Cardiac fibroblast (primary cell): Measurements from ENCODE around the gene TRIM69.
"Not testable (repeated sequence)": the region's sequence is repeated elsewhere in the genome, so short reads cannot be mapped to it uniquely, and the experiment has no call there.

ENCODE experiments used
- DNase-seq, 2 donors: peaks; one replicate each; pipeline versions ENCODE4 v3.0.0 to v3.0.0-alpha.2; 2010; ENCODE audit warnings: low read depth in 2 of 2
- H3K4me3 ChIP-seq, 2 donors: replicated peaks in 1 of 2; 1 replicate in 1 of 2; 2 replicates in 1 of 2; pipeline ENCODE4 v1.5.1; 2011; ENCODE audit warnings: low read depth in 2 of 2, low read length in 2 of 2, mild to moderate bottlenecking in 2 of 2, moderate library complexity in 1 of 2
- TF ChIP-seq, protein P1 (sequence below): IDR thresholded peaks from one replicate; pipeline ENCODE4 v1.5.1; 2011; ENCODE audit warnings: low read depth, mild to moderate bottlenecking, low read length, inconsistent platforms

The TRIM69 gene

DNA sequence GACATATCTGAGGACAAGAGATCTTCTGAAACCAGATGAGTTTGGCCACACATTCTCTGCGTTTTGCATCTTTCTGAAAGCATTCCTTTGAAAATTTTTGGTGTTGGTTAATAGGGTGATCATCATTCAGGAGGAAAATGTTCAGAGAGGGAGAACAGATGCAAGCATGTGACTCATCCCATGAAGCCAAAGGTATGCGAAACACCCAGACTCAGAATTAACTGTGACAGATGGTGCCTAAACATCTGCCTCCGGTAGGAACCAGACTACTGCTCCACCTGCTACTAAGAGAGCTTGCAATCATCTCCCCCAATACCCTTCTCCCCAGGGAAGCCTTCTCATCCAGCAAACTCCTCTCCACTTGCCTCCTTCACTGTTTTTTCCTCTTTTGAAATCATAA lies 46.2 kb downstream of the TRIM69 start:
- peak in 1 of 2 donors; percentile 27 for DNase-seq
- no peak overlapping the region for H3K4me3 ChIP-seq
- TF ChIP-seq, protein P1, sequence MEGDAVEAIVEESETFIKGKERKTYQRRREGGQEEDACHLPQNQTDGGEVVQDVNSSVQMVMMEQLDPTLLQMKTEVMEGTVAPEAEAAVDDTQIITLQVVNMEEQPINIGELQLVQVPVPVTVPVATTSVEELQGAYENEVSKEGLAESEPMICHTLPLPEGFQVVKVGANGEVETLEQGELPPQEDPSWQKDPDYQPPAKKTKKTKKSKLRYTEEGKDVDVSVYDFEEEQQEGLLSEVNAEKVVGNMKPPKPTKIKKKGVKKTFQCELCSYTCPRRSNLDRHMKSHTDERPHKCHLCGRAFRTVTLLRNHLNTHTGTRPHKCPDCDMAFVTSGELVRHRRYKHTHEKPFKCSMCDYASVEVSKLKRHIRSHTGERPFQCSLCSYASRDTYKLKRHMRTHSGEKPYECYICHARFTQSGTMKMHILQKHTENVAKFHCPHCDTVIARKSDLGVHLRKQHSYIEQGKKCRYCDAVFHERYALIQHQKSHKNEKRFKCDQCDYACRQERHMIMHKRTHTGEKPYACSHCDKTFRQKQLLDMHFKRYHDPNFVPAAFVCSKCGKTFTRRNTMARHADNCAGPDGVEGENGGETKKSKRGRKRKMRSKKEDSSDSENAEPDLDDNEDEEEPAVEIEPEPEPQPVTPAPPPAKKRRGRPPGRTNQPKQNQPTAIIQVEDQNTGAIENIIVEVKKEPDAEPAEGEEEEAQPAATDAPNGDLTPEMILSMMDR = no peak

DNA sequence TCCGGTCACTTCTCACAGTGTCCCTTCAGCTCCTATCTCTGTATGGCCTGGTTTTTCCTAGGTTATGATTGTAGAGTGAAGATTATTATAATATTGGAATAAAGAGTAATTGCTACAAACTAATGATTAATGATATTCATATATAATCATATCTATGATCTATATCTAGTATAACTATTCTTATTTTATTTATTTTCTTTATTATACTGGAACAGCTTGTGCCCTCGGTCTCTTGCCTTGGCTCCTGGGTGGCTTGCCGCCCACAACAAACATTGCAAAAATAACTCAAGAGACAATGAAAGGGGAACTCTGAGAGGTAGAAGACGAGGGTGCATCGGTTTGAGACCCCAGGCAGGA lies 48.6 kb downstream of the TRIM69 start:
- not testable (repeated sequence) for DNase-seq, H3K4me3 ChIP-seq

DNA sequence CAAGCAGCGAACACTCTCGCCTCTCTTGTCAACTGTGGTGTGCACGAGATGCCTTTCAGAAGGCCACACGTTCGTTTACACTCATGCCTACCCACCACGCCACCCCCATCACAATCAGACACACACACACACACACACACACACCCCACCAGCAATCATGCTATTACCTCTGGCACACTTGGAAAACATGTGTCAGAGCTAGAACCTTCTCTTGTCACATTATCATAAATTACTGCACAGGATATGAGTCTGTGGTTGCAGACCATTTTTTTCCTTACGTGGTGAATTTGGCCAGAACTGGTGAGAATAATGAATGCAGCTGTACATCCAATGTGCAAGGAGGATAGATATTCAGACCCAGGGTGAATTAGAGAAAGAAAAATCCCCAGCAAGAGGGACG lies 52.4 kb downstream of the TRIM69 start:
- TF ChIP-seq, protein P1 = no peak
- H3K4me3 ChIP-seq = no peak overlapping the region
- peak in 1 of 2 donors; percentile 16 for DNase-seq

DNA sequence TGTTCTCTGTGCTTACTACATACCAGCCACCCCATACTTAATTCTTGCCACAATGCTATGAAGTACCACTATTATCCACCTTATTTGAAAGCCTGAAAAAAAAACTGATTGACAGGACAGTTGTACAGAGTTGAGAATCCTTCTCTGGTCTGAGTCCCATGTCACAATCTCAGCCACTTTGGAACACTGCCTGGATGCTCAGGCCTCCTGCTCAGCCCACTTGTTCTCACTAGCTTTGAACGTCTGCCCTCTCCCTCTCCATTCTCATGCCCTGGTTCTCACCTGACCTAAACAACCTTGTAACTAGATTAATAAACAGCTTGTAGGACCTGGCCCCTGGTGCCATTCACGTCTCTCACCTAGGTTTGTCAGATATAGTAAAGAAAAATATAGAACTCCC lies 53.9 kb downstream of the TRIM69 start:
- TF ChIP-seq, protein P1 = no peak
- H3K4me3 ChIP-seq = no peak overlapping the region
- DNase-seq = no peak

DNA sequence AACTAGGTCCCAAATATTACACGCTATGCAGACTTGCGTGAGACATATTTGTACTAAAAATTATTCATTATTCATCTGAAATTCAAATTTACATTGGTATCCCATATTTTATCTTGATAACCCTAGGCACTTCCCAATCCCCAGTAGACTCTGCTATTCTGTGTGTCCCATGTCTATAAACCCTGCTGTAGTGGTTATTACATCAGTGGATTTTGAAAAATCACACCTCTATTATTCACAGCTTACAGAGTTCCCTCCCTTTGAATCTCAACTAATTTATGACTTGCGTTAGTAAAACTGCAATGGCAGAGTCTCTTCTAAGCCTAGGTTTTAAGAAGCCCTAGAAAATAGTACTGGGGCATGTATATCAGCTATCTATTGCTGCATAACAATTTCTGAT lies 54.3 kb downstream of the TRIM69 start:
- H3K4me3 ChIP-seq = no peak overlapping the region
- TF ChIP-seq, protein P1 = no peak
- no peak for DNase-seq

DNA sequence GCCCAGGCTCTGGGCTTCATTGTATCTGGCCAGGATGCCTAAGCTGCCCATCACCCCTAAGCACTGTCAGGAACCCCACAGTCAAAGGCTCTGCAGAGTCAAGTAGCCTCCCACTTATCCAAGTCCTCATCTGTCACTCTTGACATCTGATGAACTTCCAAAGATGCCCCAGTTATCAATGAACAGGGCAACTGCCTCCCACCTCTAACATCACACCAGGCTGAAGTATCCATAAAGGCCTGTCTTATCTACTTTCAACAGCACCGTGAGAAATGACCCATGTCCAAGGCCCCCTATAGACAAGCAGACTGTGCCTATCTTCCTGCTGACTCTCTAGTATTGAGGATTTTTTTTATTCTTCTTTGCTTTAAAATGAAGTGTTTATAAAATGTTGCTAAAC lies 56.4 kb downstream of the TRIM69 start:
- H3K4me3 ChIP-seq = no peak overlapping the region
- no peak for DNase-seq
- TF ChIP-seq, protein P1 = no peak

DNA sequence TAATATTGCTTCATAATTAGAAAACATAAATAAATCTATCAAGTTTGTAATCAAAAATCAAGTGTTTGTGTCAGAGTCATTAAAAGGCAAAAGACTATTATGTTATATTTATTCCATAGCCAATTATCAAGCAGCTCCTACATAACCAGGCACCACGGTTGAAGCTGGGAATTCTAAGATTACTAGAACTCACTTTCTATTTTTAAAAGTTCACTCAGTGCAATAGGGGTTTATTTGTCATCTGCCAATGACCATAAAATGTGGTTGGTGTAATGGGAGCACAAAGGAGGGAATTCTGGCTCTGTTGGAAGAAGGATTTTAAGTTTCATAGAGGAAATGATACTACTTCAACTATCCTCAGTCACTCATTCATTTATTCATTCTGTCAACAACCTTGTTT lies 57.7 kb downstream of the TRIM69 start:
- TF ChIP-seq, protein P1 = no peak
- no peak for DNase-seq
- no peak overlapping the region for H3K4me3 ChIP-seq
